ENCODE measurements around the gene TSGA10.
"Not testable (repeated sequence)": the region's sequence is repeated elsewhere in the genome, so short reads cannot be mapped to it uniquely, and the experiment has no call there.

Gene TSGA10

DNA sequence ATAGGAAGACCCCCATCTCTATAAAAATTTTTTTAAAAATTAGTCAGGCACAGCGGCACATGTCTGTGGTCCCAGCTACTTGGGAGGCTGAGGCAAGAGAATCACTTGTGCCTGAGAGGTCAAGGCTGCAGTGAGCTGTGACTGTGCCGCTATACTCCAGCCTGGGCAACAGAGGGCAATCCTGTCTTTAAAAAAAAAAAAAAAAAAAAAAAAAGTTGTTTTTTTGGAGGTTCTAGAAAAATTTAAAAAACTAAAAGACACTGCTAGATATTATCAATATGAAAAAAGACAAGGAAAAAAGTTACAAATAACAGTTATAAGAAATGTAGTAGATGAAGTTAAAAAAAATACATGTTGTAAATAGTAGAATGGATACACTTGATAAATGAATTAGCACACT lies 69.3 kb downstream of the TSGA10 start:
- DNase-seq, result peak; percentile 38
- in situ Hi-C loops (cut with MboI; ENCODE audit: low pct_unique_long_range_greater_than_20kb, low sequenced_read_pairs), result no loop called here

- DNase-seq, result no peak
- in situ Hi-C loops (cut with MboI; ENCODE audit: low pct_unique_long_range_greater_than_20kb, low sequenced_read_pairs), result no loop called here
Observed at GRCh38 chr2:99084256-99084655, 70.5 kb downstream of the TSGA10 start.

- in situ Hi-C loops (cut with MboI; ENCODE audit: low pct_unique_long_range_greater_than_20kb, low sequenced_read_pairs), result no loop called here
- no peak for DNase-seq
Observed at GRCh38 chr2:99081891-99082290, 72.9 kb downstream of the TSGA10 start.

- in situ Hi-C loops (cut with MboI; ENCODE audit: low pct_unique_long_range_greater_than_20kb, low sequenced_read_pairs), result no loop called here
- DNase-seq, result no peak
Observed at GRCh38 chr2:99079226-99079625, 75.5 kb downstream of the TSGA10 start.

DNA sequence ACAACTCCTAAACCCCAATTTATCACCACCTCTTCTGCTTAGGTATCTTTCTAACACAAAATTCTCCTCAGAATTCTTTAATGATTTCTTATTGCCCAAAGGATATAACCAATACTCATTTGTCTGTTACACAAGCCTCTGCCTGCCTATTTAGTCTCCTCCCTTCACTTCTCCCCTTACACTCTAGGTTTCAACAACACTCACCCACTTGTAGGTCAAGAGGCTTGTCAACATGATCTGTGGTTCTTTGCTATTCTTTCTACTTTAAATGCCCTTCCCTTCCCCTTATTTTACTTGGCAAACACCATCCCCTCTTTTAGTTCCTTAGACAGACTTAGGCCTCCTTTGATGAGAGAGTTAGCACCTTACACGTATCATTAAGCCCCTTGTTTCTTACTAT lies 82.2 kb downstream of the TSGA10 start:
- in situ Hi-C loops (cut with MboI; ENCODE audit: low pct_unique_long_range_greater_than_20kb, low sequenced_read_pairs), result loop anchor here (25.0 kb wide), 1 partner anchor 435 kb away; no protein-coding TSS in a partner anchor
- no peak for DNase-seq

GRCh38 chr2:99067871-99068625 lies 86.7 kb downstream of the TSGA10 start:
- in situ Hi-C loops (cut with MboI; ENCODE audit: low pct_unique_long_range_greater_than_20kb, low sequenced_read_pairs), result loop anchor here (25.0 kb wide), 1 partner anchor 431 kb away; no protein-coding TSS in a partner anchor

GRCh38 chr2:99066075-99066958 lies 88.4 kb downstream of the TSGA10 start:
- in situ Hi-C loops (cut with MboI; ENCODE audit: low pct_unique_long_range_greater_than_20kb, low sequenced_read_pairs), result loop anchor here (25.0 kb wide), 1 partner anchor 429 kb away; no protein-coding TSS in a partner anchor
- DNase-seq, result peak; percentile 51

More at GRCh38 chr2:99067871-99068625, 86.7 kb downstream of the TSGA10 start:
- peak; percentile 38 for DNase-seq

- DNase-seq; in situ Hi-C loops (cut with MboI; ENCODE audit: low pct_unique_long_range_greater_than_20kb, low sequenced_read_pairs): not testable (repeated sequence)
Observed at GRCh38 chr2:99049187-99049586, 105.6 kb downstream of the TSGA10 start.

- peak; percentile 65 for DNase-seq
- in situ Hi-C loops (cut with MboI; ENCODE audit: low pct_unique_long_range_greater_than_20kb, low sequenced_read_pairs), result not testable (repeated sequence)
Observed at GRCh38 chr2:99040736-99041300, 113.9 kb downstream of the TSGA10 start.

DNA sequence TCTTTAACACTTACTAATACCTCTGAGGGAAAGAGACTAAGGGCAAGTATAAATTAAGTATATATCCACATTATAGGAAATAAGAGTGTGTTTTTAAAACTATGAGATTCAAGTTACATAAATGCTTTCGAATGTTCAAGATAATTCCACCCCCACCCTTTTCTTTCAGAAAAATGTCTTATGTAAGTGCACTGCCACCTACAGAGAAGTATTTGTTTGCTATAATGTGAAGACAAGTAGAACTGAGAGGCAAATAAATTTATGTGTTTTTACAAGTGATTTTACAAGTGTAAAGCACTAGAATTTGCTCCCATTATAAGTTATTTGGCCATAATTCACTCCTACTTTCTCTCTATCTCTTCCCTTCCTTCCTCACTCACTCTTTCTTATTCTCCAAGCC lies 118.8 kb downstream of the TSGA10 start:
- DNase-seq, result no peak

GRCh38 chr2:99032786-99033185 lies 122.0 kb downstream of the TSGA10 start:
- in situ Hi-C loops (cut with MboI; ENCODE audit: low pct_unique_long_range_greater_than_20kb, low sequenced_read_pairs), result no loop called here
- no peak for DNase-seq

More for the DNA sequence above, 118.8 kb downstream of the TSGA10 start:
- in situ Hi-C loops (cut with MboI; ENCODE audit: low pct_unique_long_range_greater_than_20kb, low sequenced_read_pairs), result no loop called here

- in situ Hi-C loops (cut with MboI; ENCODE audit: low pct_unique_long_range_greater_than_20kb, low sequenced_read_pairs), result no loop called here
- no peak for DNase-seq
Observed at GRCh38 chr2:99032001-99032400, 122.7 kb downstream of the TSGA10 start.

GRCh38 chr2:99031481-99031880 lies 123.3 kb downstream of the TSGA10 start:
- no peak for DNase-seq
- in situ Hi-C loops (cut with MboI; ENCODE audit: low pct_unique_long_range_greater_than_20kb, low sequenced_read_pairs), result no loop called here

DNA sequence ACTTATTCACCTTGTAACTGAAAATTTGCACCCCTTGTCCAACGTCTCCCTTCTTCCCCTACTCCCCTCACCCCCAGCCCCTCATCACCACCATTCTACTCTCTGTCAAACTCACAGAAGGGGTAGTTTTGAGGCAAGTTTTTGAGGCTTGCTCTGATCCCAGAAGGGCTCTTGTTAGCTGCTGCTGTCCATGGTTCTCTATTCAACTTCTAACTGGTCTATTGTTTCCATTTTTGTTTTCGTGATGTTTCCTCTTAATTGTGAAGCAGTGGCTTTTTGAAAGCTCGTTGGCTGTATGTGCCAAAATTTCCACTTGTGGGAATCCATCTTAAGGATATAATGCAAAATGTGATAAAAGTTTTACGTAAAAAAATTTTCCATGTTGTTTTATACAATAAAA lies 126.2 kb downstream of the TSGA10 start:
- no peak for DNase-seq
- in situ Hi-C loops (cut with MboI; ENCODE audit: low pct_unique_long_range_greater_than_20kb, low sequenced_read_pairs), result no loop called here

- DNase-seq, result no peak
- in situ Hi-C loops (cut with MboI; ENCODE audit: low pct_unique_long_range_greater_than_20kb, low sequenced_read_pairs), result no loop called here
Observed at GRCh38 chr2:99027856-99028255, 126.9 kb downstream of the TSGA10 start.

- in situ Hi-C loops (cut with MboI; ENCODE audit: low pct_unique_long_range_greater_than_20kb, low sequenced_read_pairs), result no loop called here
- no peak for DNase-seq
Observed at GRCh38 chr2:99000708-99001107, 154.0 kb downstream of the TSGA10 start.

DNA sequence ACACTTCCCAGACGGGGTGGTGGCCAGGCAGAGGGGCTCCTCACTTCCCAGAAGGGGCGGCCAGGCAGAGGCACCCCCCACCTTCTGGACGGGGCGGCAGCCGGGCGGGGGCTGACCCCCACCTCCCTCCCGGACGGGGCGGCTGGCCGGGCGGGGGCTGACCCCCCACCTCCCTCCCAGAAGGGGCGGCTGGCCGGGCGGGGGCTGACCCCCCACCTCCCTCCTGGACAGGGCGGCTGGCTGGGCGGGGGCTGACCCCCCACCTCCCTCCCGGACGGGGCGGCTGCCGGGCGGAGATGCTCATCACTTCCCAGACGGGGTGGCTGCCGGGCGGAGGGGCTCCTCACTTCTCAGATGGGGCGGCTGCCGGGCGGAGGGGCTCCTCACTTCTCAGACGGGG lies 166.0 kb downstream of the TSGA10 start:
- in situ Hi-C loops (cut with MboI; ENCODE audit: low pct_unique_long_range_greater_than_20kb, low sequenced_read_pairs); DNase-seq: not testable (repeated sequence)

DNA sequence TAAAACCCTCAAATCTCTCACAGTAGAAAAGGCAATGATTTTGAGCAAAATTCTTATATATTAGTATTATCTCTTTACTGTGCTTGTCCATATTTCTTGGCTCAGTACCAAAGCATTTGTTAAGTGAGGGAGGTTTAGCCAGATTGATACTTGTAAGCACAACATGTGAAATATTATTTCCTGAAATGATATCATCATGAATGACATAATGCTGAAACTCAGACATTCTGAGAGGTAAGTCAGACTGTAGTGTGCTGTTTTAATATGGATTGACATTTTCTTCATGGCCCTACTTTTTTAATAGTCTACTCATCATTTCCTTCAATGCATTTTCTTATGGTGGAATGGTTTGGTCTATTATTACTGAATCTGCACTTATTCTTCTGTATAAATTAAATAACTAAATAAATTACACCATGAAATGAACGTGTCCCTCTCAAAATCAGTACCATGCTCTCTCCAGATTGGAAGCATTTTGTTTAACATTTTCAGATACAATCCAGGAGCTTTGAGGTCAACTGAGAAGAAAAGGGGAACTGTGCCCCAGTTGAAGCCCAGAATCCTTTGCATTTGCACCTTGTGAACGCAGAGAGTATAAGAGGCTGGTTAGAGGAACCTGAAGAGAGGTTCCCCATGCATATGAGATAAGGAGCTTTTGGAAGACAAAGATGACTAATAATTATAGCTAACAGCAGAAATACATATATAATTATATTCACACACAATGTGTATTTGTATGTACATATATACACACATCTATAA lies 168.7 kb downstream of the TSGA10 start:
- peak; percentile 26 for DNase-seq
- in situ Hi-C loops (cut with MboI; ENCODE audit: low pct_unique_long_range_greater_than_20kb, low sequenced_read_pairs), result no loop called here

- DNase-seq, result no peak
- in situ Hi-C loops (cut with MboI; ENCODE audit: low pct_unique_long_range_greater_than_20kb, low sequenced_read_pairs), result no loop called here
Observed at GRCh38 chr2:98975611-98976010, 179.1 kb downstream of the TSGA10 start.

All from KBM-7 (cell line).